Stimulated activated CD4-positive, alpha-beta T cell treated with anti-CD3 and anti-CD28 coated beads, Interleukin-4, amount 100 ng/mL, for 1 hour (primary cell): ENCODE measurements around the gene IFNW1.

Experiments used
- DNase-seq: peaks from one replicate; pipeline ENCODE4 v3.0.0-alpha.2; 2020

Gene IFNW1

GRCh38 chr9:21104787-21105186, 36.8 kb downstream of the IFNW1 start:
- DNase-seq = no peak

DNA sequence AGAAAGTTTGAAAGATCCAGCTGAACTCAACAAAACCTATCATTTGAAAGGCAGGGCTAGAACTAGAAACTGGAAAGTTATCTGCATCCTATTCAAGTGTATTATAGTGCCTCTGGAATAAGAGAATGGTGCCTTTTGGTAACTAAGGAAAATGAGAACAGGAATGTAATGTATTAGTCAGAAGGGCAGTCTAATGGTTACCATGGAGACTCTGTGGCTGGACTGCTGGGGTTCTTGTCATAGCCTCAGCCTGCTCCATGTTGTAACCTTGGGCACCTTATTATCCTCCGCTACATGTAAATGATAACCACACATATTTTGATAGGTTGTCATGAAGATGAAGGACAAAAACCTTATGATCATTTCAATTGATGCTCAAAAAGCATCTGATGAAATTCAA, 39.3 kb downstream of the IFNW1 start:
- DNase-seq = no peak

- no peak for DNase-seq
These were observed 43.8 kb downstream of the IFNW1 start for GRCh38 chr9:21097817-21098216.

DNA sequence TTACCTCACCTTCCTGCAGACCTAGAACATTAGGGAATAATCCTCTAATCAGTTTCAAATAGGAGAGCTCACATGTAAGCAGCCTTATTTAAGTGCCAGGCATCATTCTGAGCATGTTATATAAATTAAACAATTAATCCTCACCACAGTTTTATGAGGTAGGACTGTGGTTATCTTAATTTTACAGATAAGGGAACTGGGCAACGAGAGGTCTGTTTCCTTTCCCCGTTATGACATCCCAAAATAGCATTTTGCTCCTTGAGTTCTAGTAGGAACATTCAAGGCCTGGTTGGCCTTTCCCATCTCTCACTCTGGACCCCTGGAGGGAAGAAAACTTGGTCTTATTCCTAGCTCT, 44.8 kb downstream of the IFNW1 start:
- DNase-seq = no peak

DNA sequence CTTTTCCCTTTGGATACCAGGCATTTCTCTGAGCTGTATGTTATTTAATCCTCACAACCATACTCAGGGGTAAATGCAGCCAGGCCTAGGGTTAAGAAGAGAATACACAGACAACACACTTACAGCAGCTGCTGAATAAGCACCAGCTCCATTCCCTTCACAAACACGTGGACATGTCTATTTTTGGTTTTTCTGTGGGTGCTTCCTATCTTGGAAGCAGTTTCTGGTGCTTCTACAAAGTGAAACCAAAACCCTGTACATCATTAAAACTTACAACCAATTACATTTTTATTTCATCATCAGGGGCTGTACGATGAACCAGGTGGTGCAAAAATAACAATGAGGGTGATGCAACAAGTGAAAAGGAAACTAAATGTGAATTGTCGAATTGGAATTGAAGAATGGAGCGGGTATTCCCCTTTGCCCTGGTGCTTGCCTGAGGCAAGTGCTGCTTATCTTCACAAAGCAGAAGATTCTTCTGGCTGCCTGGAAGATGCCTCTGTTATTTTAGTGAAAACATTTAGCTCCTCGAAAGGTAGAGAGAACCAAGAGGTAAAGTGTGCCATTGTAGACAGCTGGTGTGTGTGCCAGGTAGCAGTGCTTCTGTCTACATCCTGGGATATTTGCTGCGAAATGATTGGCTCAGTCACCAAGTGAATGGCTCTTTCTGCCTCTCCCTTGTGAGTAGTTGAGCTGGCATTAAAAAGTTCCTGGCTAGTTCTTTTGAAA, 45.3 kb downstream of the IFNW1 start:
- DNase-seq = peak; percentile 16

DNA sequence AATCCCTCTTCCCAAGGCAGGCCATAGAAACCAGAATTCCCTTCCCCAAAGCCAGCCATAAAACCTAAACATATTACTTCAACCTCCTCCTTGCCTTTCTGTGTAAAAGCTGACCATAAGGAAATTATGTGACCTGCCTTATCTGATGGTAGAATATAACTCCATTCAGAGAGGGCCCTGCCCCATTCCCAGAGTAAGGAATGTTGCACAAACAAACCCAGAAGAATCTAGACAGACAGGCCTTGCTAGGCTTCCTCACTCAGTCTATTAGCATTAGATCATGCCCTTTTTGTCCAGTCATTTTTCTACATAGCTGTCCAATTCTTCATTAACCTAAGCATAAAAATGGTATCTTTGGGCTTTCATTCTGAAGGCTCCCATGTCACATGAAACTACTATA, 46.1 kb downstream of the IFNW1 start:
- DNase-seq = no peak
